ENCODE measurements around the gene LRP8. TPM values are rescaled to one million over a fixed set of nuclear protein-coding genes. Genes with fewer than 3 reads are reported as not detected.

The LRP8 gene
- total RNA-seq, 1 experiment from 2014 or later: 28.6 TPM

- in situ Hi-C loops (cut with HindIII; ENCODE audit: low pct_unique_long_range_greater_than_20kb, low sequenced_read_pairs) (no loop called here), intact Hi-C loops (cut with micrococcal nuclease; ENCODE audit: unreplicated experiment) (no loop called here)
- CTCF ChIA-PET: interaction anchor here (0.5 to 1.1 kb wide), 3 partner anchors 127 to 561 kb away, joined by 3 to 4 read pairs (median 4); no protein-coding TSS in a partner anchor
- H3K4me1 ChIP-seq (ENCODE audit: control insufficient read depth, insufficient read depth, low read length): no peaks in the 10 kb centered on the region
- no peaks in the 10 kb centered on the region for H3K9me3 ChIP-seq (ENCODE audit: control insufficient read depth, insufficient read depth, low read depth, low read length)
- DNase-seq (ENCODE audit: low read depth, low spot score) (no peak), ATAC-seq (peak; percentile 69)
- no peak overlapping the region for H3K27ac ChIP-seq (ENCODE audit: low read length)
- BruUV-seq (replicated peaks): no TSS peak
- POLR2A ChIA-PET: interaction anchor here (0.6 kb wide), 1 partner anchor 178 kb away, joined by 10 read pairs; no protein-coding TSS in a partner anchor
- no peaks in the 10 kb centered on the region for H3K36me3 ChIP-seq (ENCODE audit: control insufficient read depth, insufficient read depth, low read length)
- H3K4me3 ChIP-seq (ENCODE audit: low read depth in 2 of 2, low read length in 2 of 2): no peak overlapping the region
- TF ChIP-seq REST (IDR thresholded peaks at IDR 0.05; ENCODE audit: insufficient read depth in 1 of 2, low read depth in 2 of 2, low read length in 1 of 2) (no peak), POLR2AphosphoS5 (IDR thresholded peaks at IDR 0.05; ENCODE audit: low read depth, low read length) (no peak), TCF7L2 (IDR thresholded peaks at IDR 0.05; ENCODE audit: low read depth, low read length) (no peak), SIN3A (IDR thresholded peaks at IDR 0.05; ENCODE audit: borderline replicate concordance, insufficient read depth, low read depth, low read length) (no peak)
- TF ChIP-seq, protein P1, sequence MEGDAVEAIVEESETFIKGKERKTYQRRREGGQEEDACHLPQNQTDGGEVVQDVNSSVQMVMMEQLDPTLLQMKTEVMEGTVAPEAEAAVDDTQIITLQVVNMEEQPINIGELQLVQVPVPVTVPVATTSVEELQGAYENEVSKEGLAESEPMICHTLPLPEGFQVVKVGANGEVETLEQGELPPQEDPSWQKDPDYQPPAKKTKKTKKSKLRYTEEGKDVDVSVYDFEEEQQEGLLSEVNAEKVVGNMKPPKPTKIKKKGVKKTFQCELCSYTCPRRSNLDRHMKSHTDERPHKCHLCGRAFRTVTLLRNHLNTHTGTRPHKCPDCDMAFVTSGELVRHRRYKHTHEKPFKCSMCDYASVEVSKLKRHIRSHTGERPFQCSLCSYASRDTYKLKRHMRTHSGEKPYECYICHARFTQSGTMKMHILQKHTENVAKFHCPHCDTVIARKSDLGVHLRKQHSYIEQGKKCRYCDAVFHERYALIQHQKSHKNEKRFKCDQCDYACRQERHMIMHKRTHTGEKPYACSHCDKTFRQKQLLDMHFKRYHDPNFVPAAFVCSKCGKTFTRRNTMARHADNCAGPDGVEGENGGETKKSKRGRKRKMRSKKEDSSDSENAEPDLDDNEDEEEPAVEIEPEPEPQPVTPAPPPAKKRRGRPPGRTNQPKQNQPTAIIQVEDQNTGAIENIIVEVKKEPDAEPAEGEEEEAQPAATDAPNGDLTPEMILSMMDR (IDR thresholded peaks at IDR 0.05): peak; percentile 70; the same call in 1 of the 2 replicates
- H3K27me3 ChIP-seq (ENCODE audit: control insufficient read depth, insufficient read depth, low read length): no peaks in the 10 kb centered on the region
Measured at GRCh38 chr1:53266038-53266437, 61.8 kb downstream of the LRP8 start.

- intact Hi-C loops (cut with micrococcal nuclease; ENCODE audit: unreplicated experiment): no loop called here
- Histone ChIP-seq H3K36me3 (ENCODE audit: control insufficient read depth, insufficient read depth, low read length) (no peaks in the 10 kb centered on the region), H3K9me3 (ENCODE audit: control insufficient read depth, insufficient read depth, low read depth, low read length) (no peaks in the 10 kb centered on the region), H3K27me3 (ENCODE audit: control insufficient read depth, insufficient read depth, low read length) (no peaks in the 10 kb centered on the region), H3K27ac (ENCODE audit: low read length) (no peak overlapping the region), H3K4me3 (ENCODE audit: low read depth in 2 of 2, low read length in 2 of 2) (no peak overlapping the region), H3K4me1 (ENCODE audit: control insufficient read depth, insufficient read depth, low read length) (no peaks in the 10 kb centered on the region)
- ChIA-PET CTCF (interaction anchor here (0.5 to 1.1 kb wide), 3 partner anchors 128 to 560 kb away, joined by 3 to 4 read pairs (median 4); no protein-coding TSS in a partner anchor), POLR2A (no interaction called here)
- DNase-seq (ENCODE audit: low read depth, low spot score) (no peak), ATAC-seq (no peak; the same call in 1 of the 2 replicates)
- BruUV-seq (replicated peaks): no TSS peak
- in situ Hi-C loops (cut with HindIII; ENCODE audit: low pct_unique_long_range_greater_than_20kb, low sequenced_read_pairs): no loop called here
- no peak for TF ChIP-seq POLR2AphosphoS5 (IDR thresholded peaks at IDR 0.05; ENCODE audit: low read depth, low read length)
- TF ChIP-seq REST (IDR thresholded peaks at IDR 0.05; ENCODE audit: insufficient read depth in 1 of 2, low read depth in 2 of 2, low read length in 1 of 2): no peak
- no peak for TF ChIP-seq SIN3A (IDR thresholded peaks at IDR 0.05; ENCODE audit: borderline replicate concordance, insufficient read depth, low read depth, low read length)
- no peak for TF ChIP-seq TCF7L2 (IDR thresholded peaks at IDR 0.05; ENCODE audit: low read depth, low read length)
- TF ChIP-seq, protein P1 (IDR thresholded peaks at IDR 0.05): no peak
Measured at GRCh38 chr1:53265581-53265980, 62.3 kb downstream of the LRP8 start.
